ENCODE measurements around the gene ZBTB7C.

DNA sequence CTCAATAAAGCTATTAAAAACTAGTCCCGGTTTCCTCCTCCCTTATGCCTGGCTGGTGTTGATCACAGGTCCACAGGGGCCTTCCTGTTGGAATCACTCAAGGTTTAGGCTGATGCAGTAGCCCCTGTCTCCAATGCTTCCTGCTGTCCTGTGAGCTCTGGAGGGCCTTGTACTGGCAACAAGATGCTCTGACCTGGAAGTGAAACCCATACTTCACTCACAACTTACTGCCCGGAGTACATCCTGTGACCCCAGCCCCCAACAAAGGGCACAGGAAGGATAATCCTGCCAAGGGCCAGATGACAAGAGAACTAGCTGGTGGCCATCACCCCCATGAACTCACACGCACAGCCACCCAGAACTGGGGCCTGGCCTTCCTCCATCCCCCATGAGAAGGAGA lies 50.3 kb downstream of the ZBTB7C start:
- TF ChIP-seq, protein P1, sequence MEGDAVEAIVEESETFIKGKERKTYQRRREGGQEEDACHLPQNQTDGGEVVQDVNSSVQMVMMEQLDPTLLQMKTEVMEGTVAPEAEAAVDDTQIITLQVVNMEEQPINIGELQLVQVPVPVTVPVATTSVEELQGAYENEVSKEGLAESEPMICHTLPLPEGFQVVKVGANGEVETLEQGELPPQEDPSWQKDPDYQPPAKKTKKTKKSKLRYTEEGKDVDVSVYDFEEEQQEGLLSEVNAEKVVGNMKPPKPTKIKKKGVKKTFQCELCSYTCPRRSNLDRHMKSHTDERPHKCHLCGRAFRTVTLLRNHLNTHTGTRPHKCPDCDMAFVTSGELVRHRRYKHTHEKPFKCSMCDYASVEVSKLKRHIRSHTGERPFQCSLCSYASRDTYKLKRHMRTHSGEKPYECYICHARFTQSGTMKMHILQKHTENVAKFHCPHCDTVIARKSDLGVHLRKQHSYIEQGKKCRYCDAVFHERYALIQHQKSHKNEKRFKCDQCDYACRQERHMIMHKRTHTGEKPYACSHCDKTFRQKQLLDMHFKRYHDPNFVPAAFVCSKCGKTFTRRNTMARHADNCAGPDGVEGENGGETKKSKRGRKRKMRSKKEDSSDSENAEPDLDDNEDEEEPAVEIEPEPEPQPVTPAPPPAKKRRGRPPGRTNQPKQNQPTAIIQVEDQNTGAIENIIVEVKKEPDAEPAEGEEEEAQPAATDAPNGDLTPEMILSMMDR (conservative IDR thresholded peaks at IDR 0.05; ENCODE audit: low read depth, low read length) = no peak
- no peak for TF ChIP-seq EZH2 (IDR thresholded peaks at IDR 0.05; ENCODE audit: borderline replicate concordance, low read depth, low read length, poor library complexity, severe bottlenecking)
